SU-DHL-6 (cell line): ENCODE results near the gene STX3.

Source experiments
- EZH2phosphoT487 ChIP-seq: fragments of 200-600 bp; sonication (generic), shearing (Covaris generic); conservative IDR thresholded peaks from 2 replicates; pipeline ENCODE4 v1.6.1; 2018; ENCODE audit warnings: mild to moderate bottlenecking, antibody characterized with exemption, low read length, moderate library complexity, mixed read lengths
- TF ChIP-seq, protein P1 (sequence below): fragments of 200-600 bp; sonication (generic); IDR thresholded peaks from one replicate; pipeline ENCODE4 v1.5.1; 2017; ENCODE audit warnings: antibody characterized with exemption, mild to moderate bottlenecking, low read length, moderate library complexity; ENCODE audit not compliant: insufficient read depth, poor library complexity, severe bottlenecking

DNA sequence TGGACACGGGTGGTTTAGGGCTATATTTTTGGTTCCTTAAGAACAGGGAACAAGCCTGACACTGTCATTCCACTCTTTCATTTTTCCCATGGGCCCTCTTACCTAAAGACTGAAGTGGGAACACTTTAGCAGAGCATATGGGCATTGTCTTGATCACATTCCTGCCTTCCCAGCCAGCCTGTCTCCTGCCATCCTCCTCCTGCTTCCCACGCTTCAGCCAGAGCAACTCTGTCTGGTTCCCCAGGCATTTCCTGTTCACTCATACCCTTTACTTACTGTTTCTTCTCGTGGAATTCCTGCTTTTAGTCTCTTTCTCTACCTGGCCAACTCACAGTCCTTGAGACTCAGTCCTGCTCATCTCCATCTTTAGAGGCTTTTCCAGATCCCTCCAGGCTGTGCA is 32.6 kb downstream of the STX3 start:
- TF ChIP-seq, protein P1, sequence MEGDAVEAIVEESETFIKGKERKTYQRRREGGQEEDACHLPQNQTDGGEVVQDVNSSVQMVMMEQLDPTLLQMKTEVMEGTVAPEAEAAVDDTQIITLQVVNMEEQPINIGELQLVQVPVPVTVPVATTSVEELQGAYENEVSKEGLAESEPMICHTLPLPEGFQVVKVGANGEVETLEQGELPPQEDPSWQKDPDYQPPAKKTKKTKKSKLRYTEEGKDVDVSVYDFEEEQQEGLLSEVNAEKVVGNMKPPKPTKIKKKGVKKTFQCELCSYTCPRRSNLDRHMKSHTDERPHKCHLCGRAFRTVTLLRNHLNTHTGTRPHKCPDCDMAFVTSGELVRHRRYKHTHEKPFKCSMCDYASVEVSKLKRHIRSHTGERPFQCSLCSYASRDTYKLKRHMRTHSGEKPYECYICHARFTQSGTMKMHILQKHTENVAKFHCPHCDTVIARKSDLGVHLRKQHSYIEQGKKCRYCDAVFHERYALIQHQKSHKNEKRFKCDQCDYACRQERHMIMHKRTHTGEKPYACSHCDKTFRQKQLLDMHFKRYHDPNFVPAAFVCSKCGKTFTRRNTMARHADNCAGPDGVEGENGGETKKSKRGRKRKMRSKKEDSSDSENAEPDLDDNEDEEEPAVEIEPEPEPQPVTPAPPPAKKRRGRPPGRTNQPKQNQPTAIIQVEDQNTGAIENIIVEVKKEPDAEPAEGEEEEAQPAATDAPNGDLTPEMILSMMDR: no peak
- no peak for TF ChIP-seq EZH2phosphoT487
